ENCODE data around the gene CNTNAP5. TPM values are rescaled to one million over a fixed set of nuclear protein-coding genes. Genes with fewer than 3 reads are reported as not detected.

CNTNAP5 gene
- total RNA-seq, 1 donor = not detected

- Histone ChIP-seq H3K4me3 (ENCODE audit: low read length) (no peak overlapping the region), H3K9me3 (ENCODE audit: low read depth, low read length) (no peaks in the 10 kb centered on the region), H3K27me3 (ENCODE audit: insufficient read depth, low read length) (no peaks in the 10 kb centered on the region), H3K4me1 (ENCODE audit: insufficient read depth, low read length) (no peaks in the 10 kb centered on the region)
These were observed 136.5 kb downstream of the CNTNAP5 start for GRCh38 chr2:124161542-124161941.

- H3K4me3 ChIP-seq (ENCODE audit: low read length) = no peak overlapping the region
- H3K9me3 ChIP-seq (ENCODE audit: low read depth, low read length) = no peaks in the 10 kb centered on the region
- no peaks in the 10 kb centered on the region for H3K4me1 ChIP-seq (ENCODE audit: insufficient read depth, low read length)
These were observed 137.2 kb downstream of the CNTNAP5 start for GRCh38 chr2:124162256-124162655.

GRCh38 chr2:124163840-124164239, 138.8 kb downstream of the CNTNAP5 start:
- Histone ChIP-seq H3K4me3 (ENCODE audit: low read length) (no peak overlapping the region), H3K27me3 (ENCODE audit: insufficient read depth, low read length) (no peaks in the 10 kb centered on the region), H3K9me3 (ENCODE audit: low read depth, low read length) (no peaks in the 10 kb centered on the region), H3K4me1 (ENCODE audit: insufficient read depth, low read length) (no peaks in the 10 kb centered on the region)

More at GRCh38 chr2:124162256-124162655, 137.2 kb downstream of the CNTNAP5 start:
- H3K27me3 ChIP-seq (ENCODE audit: insufficient read depth, low read length) = no peaks in the 10 kb centered on the region

GRCh38 chr2:124165698-124166097, 140.6 kb downstream of the CNTNAP5 start:
- H3K4me1 ChIP-seq (ENCODE audit: insufficient read depth, low read length) = no peaks in the 10 kb centered on the region
- H3K4me3 ChIP-seq (ENCODE audit: low read length) = no peak overlapping the region
- no peaks in the 10 kb centered on the region for H3K27me3 ChIP-seq (ENCODE audit: insufficient read depth, low read length)
- no peaks in the 10 kb centered on the region for H3K9me3 ChIP-seq (ENCODE audit: low read depth, low read length)

GRCh38 chr2:124171472-124172063, 146.5 kb downstream of the CNTNAP5 start:
- H3K9me3 ChIP-seq (ENCODE audit: low read depth, low read length) = no peaks in the 10 kb centered on the region
- H3K4me3 ChIP-seq (ENCODE audit: low read length) = no peak overlapping the region
- no peaks in the 10 kb centered on the region for H3K4me1 ChIP-seq (ENCODE audit: insufficient read depth, low read length)
- no peaks in the 10 kb centered on the region for H3K27me3 ChIP-seq (ENCODE audit: insufficient read depth, low read length)

GRCh38 chr2:124178719-124179118, 153.6 kb downstream of the CNTNAP5 start:
- Histone ChIP-seq H3K9me3 (ENCODE audit: low read depth, low read length) (no peaks in the 10 kb centered on the region), H3K4me1 (ENCODE audit: insufficient read depth, low read length) (no peaks in the 10 kb centered on the region), H3K27me3 (ENCODE audit: insufficient read depth, low read length) (no peaks in the 10 kb centered on the region), H3K4me3 (ENCODE audit: low read length) (no peak overlapping the region)

GRCh38 chr2:124180635-124181034, 155.5 kb downstream of the CNTNAP5 start:
- H3K9me3 ChIP-seq (ENCODE audit: low read depth, low read length) = no peaks in the 10 kb centered on the region
- H3K4me3 ChIP-seq (ENCODE audit: low read length) = no peak overlapping the region
- no peaks in the 10 kb centered on the region for H3K4me1 ChIP-seq (ENCODE audit: insufficient read depth, low read length)
- no peaks in the 10 kb centered on the region for H3K27me3 ChIP-seq (ENCODE audit: insufficient read depth, low read length)

GRCh38 chr2:124186801-124187200, 161.7 kb downstream of the CNTNAP5 start:
- Histone ChIP-seq H3K9me3 (ENCODE audit: low read depth, low read length) (no peaks in the 10 kb centered on the region), H3K4me1 (ENCODE audit: insufficient read depth, low read length) (no peaks in the 10 kb centered on the region), H3K27me3 (ENCODE audit: insufficient read depth, low read length) (no peaks in the 10 kb centered on the region)

GRCh38 chr2:124187948-124188347, 162.9 kb downstream of the CNTNAP5 start:
- H3K27me3 ChIP-seq (ENCODE audit: insufficient read depth, low read length) = no peaks in the 10 kb centered on the region
- H3K4me3 ChIP-seq (ENCODE audit: low read length) = no peak overlapping the region
- no peaks in the 10 kb centered on the region for H3K9me3 ChIP-seq (ENCODE audit: low read depth, low read length)
- no peaks in the 10 kb centered on the region for H3K4me1 ChIP-seq (ENCODE audit: insufficient read depth, low read length)

More at GRCh38 chr2:124186801-124187200, 161.7 kb downstream of the CNTNAP5 start:
- H3K4me3 ChIP-seq (ENCODE audit: low read length) = no peak overlapping the region

- Histone ChIP-seq H3K9me3 (ENCODE audit: low read depth, low read length) (no peaks in the 10 kb centered on the region), H3K4me1 (ENCODE audit: insufficient read depth, low read length) (no peaks in the 10 kb centered on the region), H3K4me3 (ENCODE audit: low read length) (no peak overlapping the region), H3K27me3 (ENCODE audit: insufficient read depth, low read length) (no peaks in the 10 kb centered on the region)
These were observed 168.6 kb downstream of the CNTNAP5 start for GRCh38 chr2:124193706-124194105.

- no peaks in the 10 kb centered on the region for H3K27me3 ChIP-seq (ENCODE audit: insufficient read depth, low read length)
- H3K4me3 ChIP-seq (ENCODE audit: low read length) = no peak overlapping the region
- no peaks in the 10 kb centered on the region for H3K9me3 ChIP-seq (ENCODE audit: low read depth, low read length)
- H3K4me1 ChIP-seq (ENCODE audit: insufficient read depth, low read length) = no peaks in the 10 kb centered on the region
These were observed 176.6 kb downstream of the CNTNAP5 start for GRCh38 chr2:124201713-124202112.

- Histone ChIP-seq H3K9me3 (ENCODE audit: low read depth, low read length) (no peaks in the 10 kb centered on the region), H3K27me3 (ENCODE audit: insufficient read depth, low read length) (no peaks in the 10 kb centered on the region), H3K4me3 (ENCODE audit: low read length) (no peak overlapping the region), H3K4me1 (ENCODE audit: insufficient read depth, low read length) (no peaks in the 10 kb centered on the region)
These were observed 184.4 kb downstream of the CNTNAP5 start for GRCh38 chr2:124209441-124209840.

GRCh38 chr2:124211461-124211860, 186.4 kb downstream of the CNTNAP5 start:
- Histone ChIP-seq H3K9me3 (ENCODE audit: low read depth, low read length) (no peaks in the 10 kb centered on the region), H3K4me3 (ENCODE audit: low read length) (no peak overlapping the region), H3K27me3 (ENCODE audit: insufficient read depth, low read length) (no peaks in the 10 kb centered on the region), H3K4me1 (ENCODE audit: insufficient read depth, low read length) (no peaks in the 10 kb centered on the region)

- H3K9me3 ChIP-seq (ENCODE audit: low read depth, low read length) = no peaks in the 10 kb centered on the region
- H3K27me3 ChIP-seq (ENCODE audit: insufficient read depth, low read length) = no peaks in the 10 kb centered on the region
- no peak overlapping the region for H3K4me3 ChIP-seq (ENCODE audit: low read length)
- no peaks in the 10 kb centered on the region for H3K4me1 ChIP-seq (ENCODE audit: insufficient read depth, low read length)
These were observed 189.0 kb downstream of the CNTNAP5 start for GRCh38 chr2:124213977-124214587.

- no peaks in the 10 kb centered on the region for H3K27me3 ChIP-seq (ENCODE audit: insufficient read depth, low read length)
- H3K9me3 ChIP-seq (ENCODE audit: low read depth, low read length) = no peaks in the 10 kb centered on the region
- H3K4me3 ChIP-seq (ENCODE audit: low read length) = no peak overlapping the region
- H3K4me1 ChIP-seq (ENCODE audit: insufficient read depth, low read length) = no peaks in the 10 kb centered on the region
These were observed 221.1 kb downstream of the CNTNAP5 start for GRCh38 chr2:124246170-124246569.

- no peaks in the 10 kb centered on the region for H3K9me3 ChIP-seq (ENCODE audit: low read depth, low read length)
- H3K27me3 ChIP-seq (ENCODE audit: insufficient read depth, low read length) = no peaks in the 10 kb centered on the region
- no peaks in the 10 kb centered on the region for H3K4me1 ChIP-seq (ENCODE audit: insufficient read depth, low read length)
- H3K4me3 ChIP-seq (ENCODE audit: low read length) = no peak overlapping the region
These were observed 223.3 kb downstream of the CNTNAP5 start for GRCh38 chr2:124248386-124248785.
